Measurements from ENCODE around the gene METTL9. TPM values are rescaled to one million over a fixed set of nuclear protein-coding genes. Genes with fewer than 3 reads are reported as not detected.
"Not testable (repeated sequence)": the region's sequence is repeated elsewhere in the genome, so short reads cannot be mapped to it uniquely, and the experiment has no call there.

Gene METTL9
- total RNA-seq (ENCODE audit: unreplicated experiment) = 108 TPM
- long read RNA-seq, transcript METTL9-202 (5 exons, 1,817 nt) = minor isoform, 31 of 108 reads
- long read RNA-seq, transcript METTL9-201 (5 exons, 3,256 nt) = major isoform, 53 of 108 reads
- long read RNA-seq, partial matches to known transcripts = 1 of 108 reads
- long read RNA-seq, other reads (novel, unspliced or antisense) = 23 of 108 reads

DNA sequence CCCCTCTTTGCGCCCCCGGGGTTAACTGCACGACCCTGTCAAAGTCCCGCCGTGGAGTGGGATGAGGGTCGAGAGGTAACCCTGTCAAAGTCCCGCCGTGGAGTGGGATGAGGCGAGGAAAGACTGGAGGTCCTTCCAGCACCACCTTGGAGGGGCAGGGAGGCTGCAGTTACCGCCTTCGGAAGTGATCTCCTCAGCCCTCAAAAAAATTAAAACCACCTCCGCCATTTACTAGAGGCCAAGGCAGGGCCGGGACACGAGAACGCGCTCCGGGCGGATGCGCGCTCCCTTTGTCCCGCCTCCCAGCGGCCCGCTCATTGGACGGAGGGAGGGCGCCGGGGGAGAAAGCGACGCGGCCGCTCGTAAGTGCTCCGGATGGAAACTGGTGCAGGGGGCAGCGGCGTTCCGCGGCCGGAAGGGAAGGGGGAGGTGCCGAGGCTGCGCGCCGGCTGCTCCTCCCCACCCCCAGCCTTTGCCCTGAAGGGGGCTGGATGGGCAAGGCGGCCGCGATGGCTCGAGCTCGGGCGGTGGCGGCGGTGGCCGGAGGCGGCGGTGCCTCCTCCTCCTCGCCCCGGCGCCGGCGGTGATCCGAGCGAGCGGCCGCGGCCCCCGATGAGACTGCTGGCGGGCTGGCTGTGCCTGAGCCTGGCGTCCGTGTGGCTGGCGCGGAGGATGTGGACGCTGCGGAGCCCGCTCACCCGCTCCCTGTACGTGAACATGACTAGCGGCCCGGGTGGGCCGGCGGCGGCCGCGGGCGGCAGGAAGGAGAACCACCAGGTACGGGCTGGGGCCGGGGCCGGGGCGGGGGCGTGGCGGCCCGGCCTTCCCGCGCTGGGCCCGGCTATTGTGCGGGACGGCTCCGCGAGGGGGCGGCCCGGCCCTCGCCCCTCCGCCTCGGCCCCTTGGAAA is at the start of gene METTL9:
Gene METTL9, plus strand, starts transcription at position 456 of the 909 bp plus-strand sequence. Its CDS starts 157 bp downstream, at position 613.
- DNase-seq = peak; percentile 97
- Mint-ChIP-seq H3K36me3 (ENCODE audit: unreplicated experiment) (no peaks in the 10 kb centered on the region), H3K4me3 (ENCODE audit: unreplicated experiment) (peak within 1 kb of the TSS; percentile 98), H3K9me3 (ENCODE audit: unreplicated experiment) (peaks cover 5% of the 10 kb centered on the region), H3K4me1 (ENCODE audit: low read depth, unreplicated experiment) (peaks cover 14% of the 10 kb centered on the region), H3K27me3 (ENCODE audit: unreplicated experiment) (peaks cover 2% of the 10 kb centered on the region), H3K27ac (ENCODE audit: unreplicated experiment) (peak within 1 kb of the TSS; percentile 94)
- TF ChIP-seq, protein P1, sequence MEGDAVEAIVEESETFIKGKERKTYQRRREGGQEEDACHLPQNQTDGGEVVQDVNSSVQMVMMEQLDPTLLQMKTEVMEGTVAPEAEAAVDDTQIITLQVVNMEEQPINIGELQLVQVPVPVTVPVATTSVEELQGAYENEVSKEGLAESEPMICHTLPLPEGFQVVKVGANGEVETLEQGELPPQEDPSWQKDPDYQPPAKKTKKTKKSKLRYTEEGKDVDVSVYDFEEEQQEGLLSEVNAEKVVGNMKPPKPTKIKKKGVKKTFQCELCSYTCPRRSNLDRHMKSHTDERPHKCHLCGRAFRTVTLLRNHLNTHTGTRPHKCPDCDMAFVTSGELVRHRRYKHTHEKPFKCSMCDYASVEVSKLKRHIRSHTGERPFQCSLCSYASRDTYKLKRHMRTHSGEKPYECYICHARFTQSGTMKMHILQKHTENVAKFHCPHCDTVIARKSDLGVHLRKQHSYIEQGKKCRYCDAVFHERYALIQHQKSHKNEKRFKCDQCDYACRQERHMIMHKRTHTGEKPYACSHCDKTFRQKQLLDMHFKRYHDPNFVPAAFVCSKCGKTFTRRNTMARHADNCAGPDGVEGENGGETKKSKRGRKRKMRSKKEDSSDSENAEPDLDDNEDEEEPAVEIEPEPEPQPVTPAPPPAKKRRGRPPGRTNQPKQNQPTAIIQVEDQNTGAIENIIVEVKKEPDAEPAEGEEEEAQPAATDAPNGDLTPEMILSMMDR (IDR thresholded peaks at IDR 0.05; ENCODE audit: partially characterized antibody, unreplicated experiment) = no peak

DNA sequence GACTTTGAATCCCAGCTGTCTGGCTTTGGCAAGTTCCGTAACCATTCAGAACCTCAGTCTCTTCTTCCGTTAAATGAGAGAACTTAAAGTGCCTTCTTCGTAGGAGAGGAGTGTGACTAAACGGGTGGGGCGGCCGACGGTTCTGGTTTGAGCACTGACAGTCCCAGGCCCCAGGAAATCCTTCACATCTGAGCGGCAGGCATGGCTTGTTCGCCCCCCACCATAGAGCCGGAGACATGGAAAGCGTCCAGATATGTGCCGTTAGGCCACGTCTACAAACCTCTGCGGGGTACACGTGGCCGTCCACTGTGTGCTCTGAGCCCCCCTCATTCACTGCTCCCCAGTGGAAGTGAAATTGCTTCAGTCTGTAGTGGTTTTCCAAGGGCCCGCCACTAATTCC is 49.4 kb upstream of the METTL9 start:
- not testable (repeated sequence) for H3K9me3 Mint-ChIP-seq (ENCODE audit: unreplicated experiment); H3K4me3 Mint-ChIP-seq (ENCODE audit: unreplicated experiment); H3K27ac Mint-ChIP-seq (ENCODE audit: unreplicated experiment); H3K36me3 Mint-ChIP-seq (ENCODE audit: unreplicated experiment); H3K4me1 Mint-ChIP-seq (ENCODE audit: low read depth, unreplicated experiment); DNase-seq; H3K27me3 Mint-ChIP-seq (ENCODE audit: unreplicated experiment)

DNA sequence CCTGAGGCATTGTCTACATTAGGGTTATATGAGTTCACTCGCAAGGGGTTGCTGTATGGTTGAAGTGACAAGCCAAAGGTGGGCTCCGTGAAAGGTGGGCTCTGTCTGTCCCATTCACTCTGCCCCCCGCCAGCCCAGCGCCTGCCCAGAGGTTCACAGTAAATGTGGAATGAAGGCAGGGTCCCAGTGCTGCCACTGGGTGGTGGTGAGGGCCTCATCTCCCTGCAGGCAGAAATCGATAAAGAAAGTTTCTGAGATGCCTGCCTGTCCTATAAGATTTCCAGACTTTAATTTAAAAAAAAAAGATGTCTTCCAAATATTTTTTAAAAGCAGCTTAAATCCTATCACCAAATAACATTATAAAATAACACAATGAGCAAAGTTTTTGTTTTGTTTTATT is 48.9 kb upstream of the METTL9 start:
- DNase-seq; H3K4me1 Mint-ChIP-seq (ENCODE audit: low read depth, unreplicated experiment); H3K27me3 Mint-ChIP-seq (ENCODE audit: unreplicated experiment); H3K27ac Mint-ChIP-seq (ENCODE audit: unreplicated experiment); H3K36me3 Mint-ChIP-seq (ENCODE audit: unreplicated experiment); H3K4me3 Mint-ChIP-seq (ENCODE audit: unreplicated experiment); H3K9me3 Mint-ChIP-seq (ENCODE audit: unreplicated experiment): not testable (repeated sequence)

DNA sequence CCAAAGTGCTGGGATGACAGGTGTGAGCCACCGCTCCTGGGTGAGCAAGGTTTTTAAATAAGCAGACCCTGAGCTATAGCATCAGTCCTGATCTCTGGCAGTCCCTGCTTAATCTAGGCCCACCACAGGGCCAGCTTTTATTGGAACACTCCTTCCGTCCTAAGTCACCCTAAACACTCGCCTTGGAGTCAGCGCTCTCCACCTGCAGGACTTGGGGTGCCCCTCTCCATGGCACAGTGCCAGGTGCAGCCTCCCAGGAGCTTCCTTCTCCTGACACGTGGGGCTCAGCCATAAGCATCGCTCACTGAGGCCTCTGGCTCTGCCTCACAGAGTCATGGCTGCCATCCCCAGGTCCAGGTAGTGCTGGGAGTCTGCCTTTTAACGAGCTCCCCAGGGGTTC is 48.3 kb upstream of the METTL9 start:
- H3K27me3 Mint-ChIP-seq (ENCODE audit: unreplicated experiment); H3K9me3 Mint-ChIP-seq (ENCODE audit: unreplicated experiment); DNase-seq; H3K36me3 Mint-ChIP-seq (ENCODE audit: unreplicated experiment); H3K4me3 Mint-ChIP-seq (ENCODE audit: unreplicated experiment); H3K4me1 Mint-ChIP-seq (ENCODE audit: low read depth, unreplicated experiment); H3K27ac Mint-ChIP-seq (ENCODE audit: unreplicated experiment): not testable (repeated sequence)

DNA sequence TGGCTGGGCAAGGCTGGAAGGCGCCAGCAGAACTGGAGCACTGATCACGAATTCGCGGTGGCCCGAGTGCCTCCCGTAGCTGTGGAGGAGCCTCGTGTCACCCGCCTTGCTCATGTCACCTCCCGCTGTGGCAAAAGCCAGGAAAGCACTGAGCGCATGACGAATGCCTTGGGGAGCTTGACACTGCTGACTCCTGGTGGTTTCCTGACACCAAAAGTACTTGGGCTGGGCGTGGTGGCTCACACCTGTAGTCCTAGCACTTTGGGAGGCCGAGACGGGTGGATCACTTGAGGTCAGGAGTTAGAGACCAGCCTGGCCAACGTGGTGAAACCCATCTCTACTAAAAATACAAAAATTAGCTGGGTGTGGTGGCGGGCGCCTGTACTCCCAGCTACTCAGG is 47.8 kb upstream of the METTL9 start:
- H3K27ac Mint-ChIP-seq (ENCODE audit: unreplicated experiment); H3K36me3 Mint-ChIP-seq (ENCODE audit: unreplicated experiment); H3K4me1 Mint-ChIP-seq (ENCODE audit: low read depth, unreplicated experiment): not testable (repeated sequence)

DNA sequence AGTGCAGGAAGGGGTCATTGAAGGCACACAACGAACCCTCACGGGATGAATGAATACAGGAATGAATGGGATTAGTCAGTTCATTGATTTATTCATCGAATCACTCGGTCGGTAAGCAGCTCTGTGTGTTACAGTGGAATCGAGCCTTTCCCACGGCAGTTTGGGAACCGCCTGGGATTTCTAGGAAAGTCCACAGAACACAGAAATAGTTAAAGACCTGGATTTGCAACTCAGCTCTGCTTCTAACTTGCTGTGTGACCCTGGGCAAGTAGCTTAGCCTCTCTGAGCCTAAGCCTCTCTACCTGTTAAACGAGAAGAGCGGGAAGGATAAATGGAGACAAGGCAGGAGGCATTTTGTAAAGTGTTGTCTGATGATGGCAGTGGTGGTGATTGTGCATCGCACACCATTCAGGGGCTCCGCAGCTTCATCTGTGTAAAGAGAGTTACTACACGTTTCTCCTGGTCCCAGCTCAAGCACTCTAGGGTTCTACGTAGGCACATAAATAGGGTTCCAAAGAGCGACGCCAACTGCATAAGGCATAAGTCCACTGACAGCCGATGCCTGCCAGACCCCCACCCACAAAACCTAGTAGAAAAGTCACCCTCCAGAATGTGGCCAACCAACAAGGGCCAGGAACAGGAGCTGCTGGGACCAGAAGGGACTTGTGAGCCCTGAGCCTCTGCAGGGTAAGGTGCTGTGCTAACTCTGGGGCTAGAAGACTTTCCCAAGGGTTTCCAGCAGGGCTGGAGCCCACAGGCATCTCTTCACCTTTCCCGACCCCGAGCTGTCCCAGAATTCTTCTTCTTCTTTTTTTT is 45.7 kb upstream of the METTL9 start:
- not testable (repeated sequence) for H3K36me3 Mint-ChIP-seq (ENCODE audit: unreplicated experiment); DNase-seq; H3K27ac Mint-ChIP-seq (ENCODE audit: unreplicated experiment); H3K9me3 Mint-ChIP-seq (ENCODE audit: unreplicated experiment); H3K27me3 Mint-ChIP-seq (ENCODE audit: unreplicated experiment); H3K4me3 Mint-ChIP-seq (ENCODE audit: unreplicated experiment)
- peaks cover 14% of the 10 kb centered on the region for H3K4me1 Mint-ChIP-seq (ENCODE audit: low read depth, unreplicated experiment)

More for the DNA sequence above, 47.8 kb upstream of the METTL9 start:
- not testable (repeated sequence) for H3K9me3 Mint-ChIP-seq (ENCODE audit: unreplicated experiment); DNase-seq; H3K27me3 Mint-ChIP-seq (ENCODE audit: unreplicated experiment); H3K4me3 Mint-ChIP-seq (ENCODE audit: unreplicated experiment)

DNA sequence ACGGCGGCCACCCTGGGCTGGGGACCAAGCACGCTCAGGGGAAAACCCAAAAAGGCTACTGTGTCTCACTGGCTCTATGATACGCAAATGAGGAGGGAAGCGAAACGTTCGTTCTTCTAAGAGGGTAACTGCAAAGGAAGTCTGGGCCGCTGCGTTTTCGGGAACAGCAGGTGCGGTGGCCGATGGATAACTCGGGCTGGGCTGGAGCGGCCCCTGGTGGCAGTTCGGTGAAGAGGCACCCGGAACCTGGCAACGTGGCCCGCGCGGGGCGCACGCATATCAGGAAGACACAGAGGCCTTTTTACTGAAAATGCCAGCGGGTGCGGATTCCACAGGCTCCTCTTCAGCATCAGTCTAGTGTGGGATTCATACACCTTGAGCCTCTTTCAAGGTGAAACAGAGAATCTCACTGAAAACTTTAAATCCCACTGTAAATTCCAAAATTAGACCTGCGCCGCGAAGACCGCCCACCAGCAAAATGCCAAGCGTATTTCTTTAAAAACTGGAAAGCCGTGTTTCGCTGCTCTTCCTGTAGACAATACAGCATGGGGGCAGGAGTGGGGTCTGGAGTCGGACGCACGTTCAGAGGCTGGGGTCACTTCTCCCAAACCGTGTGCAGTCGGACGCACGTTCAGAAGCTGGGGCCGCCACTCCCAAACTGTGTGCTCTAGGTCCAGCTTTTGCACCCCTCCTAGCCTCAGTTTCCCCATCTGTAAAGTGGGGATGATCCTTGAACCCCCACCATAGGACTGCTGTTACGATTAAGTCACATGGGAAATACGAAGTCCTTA is 44.4 kb upstream of the METTL9 start:
- Mint-ChIP-seq H3K4me3 (ENCODE audit: unreplicated experiment) (peak overlapping the region; percentile 43), H3K4me1 (ENCODE audit: low read depth, unreplicated experiment) (peaks cover 14% of the 10 kb centered on the region), H3K9me3 (ENCODE audit: unreplicated experiment) (peaks cover 1% of the 10 kb centered on the region), H3K27me3 (ENCODE audit: unreplicated experiment) (peaks cover 11% of the 10 kb centered on the region), H3K36me3 (ENCODE audit: unreplicated experiment) (no peaks in the 10 kb centered on the region), H3K27ac (ENCODE audit: unreplicated experiment) (peak overlapping the region; percentile 73)
- TF ChIP-seq, protein P1 (IDR thresholded peaks at IDR 0.05; ENCODE audit: partially characterized antibody, unreplicated experiment) = peak; percentile 98
- DNase-seq = peak; percentile 95

DNA sequence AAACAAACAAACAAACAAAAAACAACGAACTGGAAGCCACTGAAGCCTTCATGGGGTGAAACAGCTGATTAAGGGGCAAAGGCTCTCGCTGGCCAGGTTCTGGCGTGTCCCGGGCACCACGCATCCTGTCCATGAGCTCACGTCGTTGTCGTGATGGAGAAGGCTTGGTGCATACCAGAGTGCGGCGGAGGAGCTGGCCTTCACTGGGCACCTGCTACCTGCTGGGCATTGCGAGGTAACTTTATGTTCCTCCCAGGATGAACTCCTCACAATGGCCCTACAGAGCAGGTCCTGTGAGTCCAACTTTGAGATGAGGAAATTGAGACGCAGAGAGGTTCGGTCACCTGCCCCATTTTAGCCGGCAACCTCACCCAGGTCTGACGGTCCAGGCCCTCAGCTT is 43.8 kb upstream of the METTL9 start:
- not testable (repeated sequence) for DNase-seq; H3K36me3 Mint-ChIP-seq (ENCODE audit: unreplicated experiment); H3K9me3 Mint-ChIP-seq (ENCODE audit: unreplicated experiment)
- Mint-ChIP-seq H3K27me3 (ENCODE audit: unreplicated experiment) (peaks cover 11% of the 10 kb centered on the region), H3K4me1 (ENCODE audit: low read depth, unreplicated experiment) (peaks cover 14% of the 10 kb centered on the region), H3K4me3 (ENCODE audit: unreplicated experiment) (peak overlapping the region; percentile 15), H3K27ac (ENCODE audit: unreplicated experiment) (peak overlapping the region; percentile 73)

DNA sequence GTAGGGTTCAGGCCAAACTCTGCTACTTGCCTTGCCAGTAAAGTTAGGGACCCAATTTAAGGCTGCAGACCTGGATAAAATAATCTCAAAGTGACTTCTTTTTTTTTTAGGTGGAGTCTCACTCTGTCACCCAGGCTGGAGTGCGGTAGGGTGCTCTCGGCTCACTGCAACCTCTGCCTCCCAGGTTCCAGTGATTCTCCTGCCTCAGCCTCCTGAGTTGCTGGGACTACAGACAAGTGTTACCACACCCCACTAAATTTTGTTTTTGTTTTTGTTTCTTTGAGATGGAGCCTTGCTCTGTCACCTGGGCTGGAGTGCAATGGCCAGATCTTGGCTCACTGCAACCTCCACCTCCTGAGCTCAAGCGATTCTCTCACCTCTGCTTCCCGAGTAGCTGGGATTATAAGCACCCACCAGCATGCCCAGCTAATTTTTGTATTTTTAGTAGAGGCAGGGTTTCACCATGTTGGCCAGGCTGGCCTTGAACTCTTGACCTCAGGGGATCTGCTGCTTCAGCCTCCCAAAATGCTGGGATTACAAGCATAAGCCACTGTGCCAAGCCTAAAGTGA is 43.3 kb upstream of the METTL9 start:
- H3K4me3 Mint-ChIP-seq (ENCODE audit: unreplicated experiment); DNase-seq; H3K9me3 Mint-ChIP-seq (ENCODE audit: unreplicated experiment); H3K36me3 Mint-ChIP-seq (ENCODE audit: unreplicated experiment): not testable (repeated sequence)
- Mint-ChIP-seq H3K4me1 (ENCODE audit: low read depth, unreplicated experiment) (peaks cover 14% of the 10 kb centered on the region), H3K27me3 (ENCODE audit: unreplicated experiment) (peaks cover 11% of the 10 kb centered on the region), H3K27ac (ENCODE audit: unreplicated experiment) (peak overlapping the region; percentile 92)
